AG20443 (cell line): ENCODE data around the gene SLC24A4.

Experiments
- DNase-seq: peaks from one replicate; pipeline ENCODE4 v3.0.0; 2012; ENCODE audit warnings: low spot score, mixed read lengths

SLC24A4 gene, protein sequence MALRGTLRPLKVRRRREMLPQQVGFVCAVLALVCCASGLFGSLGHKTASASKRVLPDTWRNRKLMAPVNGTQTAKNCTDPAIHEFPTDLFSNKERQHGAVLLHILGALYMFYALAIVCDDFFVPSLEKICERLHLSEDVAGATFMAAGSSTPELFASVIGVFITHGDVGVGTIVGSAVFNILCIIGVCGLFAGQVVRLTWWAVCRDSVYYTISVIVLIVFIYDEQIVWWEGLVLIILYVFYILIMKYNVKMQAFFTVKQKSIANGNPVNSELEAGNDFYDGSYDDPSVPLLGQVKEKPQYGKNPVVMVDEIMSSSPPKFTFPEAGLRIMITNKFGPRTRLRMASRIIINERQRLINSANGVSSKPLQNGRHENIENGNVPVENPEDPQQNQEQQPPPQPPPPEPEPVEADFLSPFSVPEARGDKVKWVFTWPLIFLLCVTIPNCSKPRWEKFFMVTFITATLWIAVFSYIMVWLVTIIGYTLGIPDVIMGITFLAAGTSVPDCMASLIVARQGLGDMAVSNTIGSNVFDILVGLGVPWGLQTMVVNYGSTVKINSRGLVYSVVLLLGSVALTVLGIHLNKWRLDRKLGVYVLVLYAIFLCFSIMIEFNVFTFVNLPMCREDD

GRCh38 chr14:92323011-92323915 is at the start of gene SLC24A4:
SLC24A4 (plus strand) TSS chr14:92323165; CDS start chr14:92323831, 666 bp downstream.
- DNase-seq, result peak; percentile 67

DNA sequence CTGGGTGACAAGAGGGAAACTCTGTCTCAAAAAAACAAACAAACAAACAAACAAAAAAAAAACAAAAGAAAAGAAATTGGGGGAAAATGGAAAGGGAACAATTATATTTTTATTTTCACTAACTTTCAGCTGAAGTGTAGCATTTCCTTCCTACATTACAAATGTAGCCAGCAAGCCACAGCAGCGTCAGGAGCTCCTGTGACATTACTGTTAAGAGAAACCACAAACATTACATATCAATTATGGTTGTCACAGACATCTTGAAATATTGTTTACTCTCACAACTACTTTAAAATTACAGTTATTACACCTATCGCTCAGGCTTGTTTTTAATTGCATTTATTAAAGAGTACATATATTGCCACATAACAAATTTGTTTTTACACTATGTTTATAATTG is 49.8 kb upstream of the SLC24A4 start:
- DNase-seq, result no peak

GRCh38 chr14:92274055-92274454 is 48.9 kb upstream of the SLC24A4 start:
- no peak for DNase-seq

GRCh38 chr14:92276074-92276473 is 46.9 kb upstream of the SLC24A4 start:
- no peak for DNase-seq

DNA sequence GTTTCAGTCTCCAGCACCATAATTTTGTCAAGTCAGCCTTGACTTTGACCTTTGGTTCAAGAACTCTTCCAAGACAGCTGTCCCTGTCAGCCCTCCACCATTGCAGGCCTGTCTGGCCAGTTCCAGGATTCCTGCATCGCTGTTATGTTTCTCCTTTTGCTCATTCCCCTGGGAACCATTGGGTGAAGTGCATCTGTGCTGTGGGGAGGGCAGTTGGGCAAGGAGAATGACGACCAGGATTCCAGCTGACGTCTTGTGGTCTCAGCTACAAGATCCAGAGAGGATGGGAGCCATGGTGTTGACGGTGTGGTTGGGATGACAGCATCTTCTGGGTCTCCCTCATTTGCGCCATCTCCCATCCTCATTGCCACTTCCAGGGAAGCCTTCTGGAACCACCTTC is 45.9 kb upstream of the SLC24A4 start:
- no peak for DNase-seq

DNA sequence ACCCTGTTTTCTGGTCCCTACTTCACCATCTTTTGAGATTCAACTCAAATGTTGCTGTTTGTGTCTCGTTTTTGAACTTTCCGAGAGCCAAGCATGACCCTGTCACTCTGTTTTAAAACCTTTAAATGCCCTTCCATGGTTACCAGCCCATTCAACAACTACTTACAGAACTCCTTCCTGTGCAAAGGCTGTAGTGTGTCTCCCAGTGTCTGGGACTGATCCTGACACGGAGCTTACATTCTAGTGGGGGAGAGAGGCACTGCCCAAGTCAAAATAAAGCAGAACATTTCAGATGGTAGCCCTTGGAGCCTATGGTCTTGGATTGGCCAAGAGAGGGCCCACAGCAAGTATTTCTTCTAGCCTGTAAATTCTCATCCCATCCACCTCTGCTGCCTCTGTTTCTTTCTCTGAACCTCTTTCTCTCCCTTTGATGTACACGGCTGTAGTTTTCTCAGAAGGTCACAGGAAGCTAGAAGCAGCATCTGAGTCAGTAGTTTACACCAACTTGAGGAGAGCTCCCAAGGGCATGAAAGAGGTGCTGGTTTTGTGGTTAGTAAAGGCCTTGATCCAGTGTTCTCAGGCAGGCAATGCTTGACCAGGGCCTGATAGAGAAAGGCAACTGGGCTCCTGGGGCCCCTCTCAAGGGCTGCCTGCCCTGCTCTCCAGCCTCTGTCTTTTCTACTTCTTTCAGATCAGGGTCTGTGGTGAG is 42.3 kb upstream of the SLC24A4 start:
- DNase-seq, result no peak

DNA sequence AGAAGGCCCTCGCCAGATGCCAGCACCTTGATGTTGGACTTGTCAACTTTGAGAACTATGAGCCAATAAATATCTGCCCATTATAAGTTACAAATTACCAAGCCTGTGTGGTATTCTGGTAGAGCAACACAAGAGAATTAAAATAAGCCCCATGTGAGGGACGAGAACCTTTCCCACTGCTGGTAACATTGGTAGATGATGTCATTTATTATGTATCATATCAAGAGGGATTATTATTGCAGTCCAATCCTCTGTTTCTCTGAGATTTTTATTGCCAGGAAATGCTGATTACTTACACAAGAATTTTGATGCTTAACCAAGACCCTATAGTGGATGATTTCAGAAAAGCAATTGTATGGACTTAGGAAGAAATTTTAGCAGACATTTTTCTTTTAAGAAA is 40.3 kb upstream of the SLC24A4 start:
- no peak for DNase-seq

- DNase-seq, result no peak
Observed at GRCh38 chr14:92285311-92285710, 37.7 kb upstream of the SLC24A4 start.

- DNase-seq, result no peak
Observed at GRCh38 chr14:92287987-92288386, 35.0 kb upstream of the SLC24A4 start.

DNA sequence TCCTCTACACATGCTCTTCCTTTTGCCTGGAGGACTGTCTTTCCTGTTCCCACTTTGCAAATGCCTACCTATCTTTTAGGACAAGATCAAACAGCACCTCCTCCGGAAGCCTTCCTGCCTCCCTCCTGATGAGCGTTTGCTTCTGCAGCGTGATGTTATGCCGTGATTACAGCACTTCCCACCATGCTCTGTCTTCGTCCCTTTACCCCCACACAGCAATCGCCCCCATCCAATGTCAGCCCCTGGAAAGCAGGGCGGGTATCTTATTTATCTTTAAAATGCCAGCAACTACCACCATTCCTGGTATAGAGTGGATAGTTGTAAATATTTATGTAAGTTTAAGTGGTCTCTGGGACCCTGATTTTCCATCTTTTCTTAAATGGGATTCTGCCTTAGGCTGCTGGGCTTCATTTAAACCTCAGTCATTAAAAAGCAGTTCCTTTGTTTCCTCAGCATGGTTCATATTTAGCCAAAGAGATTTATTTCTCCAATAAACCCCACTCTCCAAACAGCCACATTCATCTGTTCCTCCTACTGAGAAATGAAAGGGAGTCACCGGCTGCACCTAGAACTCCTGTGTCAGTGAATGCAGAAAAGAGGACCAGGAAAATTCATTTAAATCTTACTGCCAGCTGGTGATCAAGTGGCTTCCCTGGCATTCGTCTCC is 33.8 kb upstream of the SLC24A4 start:
- DNase-seq, result no peak

DNA sequence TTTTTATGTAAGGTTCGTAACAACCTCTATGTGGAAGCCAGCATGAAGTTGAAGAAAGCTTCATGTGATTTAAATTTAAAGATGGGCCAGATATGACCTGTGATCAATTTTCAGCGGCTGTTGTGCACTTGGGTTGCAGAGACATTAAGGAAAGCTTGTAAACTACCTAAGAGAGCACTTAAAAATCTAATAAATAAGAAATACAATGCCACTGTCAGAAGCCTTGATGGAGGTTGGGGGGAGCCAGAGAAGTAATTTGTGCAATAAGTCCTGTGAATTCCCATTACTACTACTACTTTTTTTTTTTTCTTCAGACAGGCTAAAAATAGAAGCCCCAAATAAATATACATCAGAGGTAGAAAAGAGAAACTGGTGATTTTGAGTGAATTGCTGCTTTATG is 30.3 kb upstream of the SLC24A4 start:
- no peak for DNase-seq

DNA sequence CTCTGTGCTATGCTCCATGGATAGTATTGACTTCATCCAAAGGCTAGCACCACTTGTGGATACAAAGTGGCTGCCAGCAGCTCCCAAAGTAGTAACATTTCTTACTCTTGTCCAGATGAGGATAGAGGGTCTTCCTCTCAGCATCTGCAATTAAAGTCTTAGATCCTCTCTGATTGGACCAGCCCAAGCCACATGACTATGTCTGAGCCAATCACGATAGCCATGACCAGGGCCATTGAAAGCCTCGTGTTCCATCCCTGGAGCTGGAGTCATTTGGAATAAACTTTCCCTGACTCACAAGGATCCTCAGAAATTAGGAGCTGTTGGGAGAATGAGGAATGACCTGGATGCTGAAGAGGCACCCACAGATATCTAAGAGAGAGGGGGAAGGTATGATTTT is 28.5 kb upstream of the SLC24A4 start:
- DNase-seq, result no peak

- DNase-seq, result no peak
Observed at GRCh38 chr14:92297818-92298595, 25.0 kb upstream of the SLC24A4 start.

DNA sequence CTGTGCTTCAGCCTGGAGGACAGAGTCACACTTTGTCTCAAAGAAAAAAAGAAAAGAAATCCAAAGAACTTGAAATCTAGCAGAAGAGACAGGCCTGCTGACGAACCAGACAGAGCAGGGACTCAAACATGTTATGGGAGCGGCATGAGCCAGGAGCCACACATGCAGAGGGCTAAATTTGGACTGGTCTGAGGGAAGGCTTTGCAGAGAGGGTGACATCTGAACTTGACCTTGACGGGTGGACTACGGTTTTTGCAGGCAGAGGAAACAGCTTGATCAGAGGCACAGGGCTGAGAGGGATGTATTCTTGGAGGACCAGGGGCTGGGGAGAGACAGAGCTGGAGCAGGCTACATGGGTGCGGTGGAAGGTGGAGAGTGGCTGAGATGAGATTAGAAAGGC is 20.5 kb upstream of the SLC24A4 start:
- DNase-seq, result no peak

DNA sequence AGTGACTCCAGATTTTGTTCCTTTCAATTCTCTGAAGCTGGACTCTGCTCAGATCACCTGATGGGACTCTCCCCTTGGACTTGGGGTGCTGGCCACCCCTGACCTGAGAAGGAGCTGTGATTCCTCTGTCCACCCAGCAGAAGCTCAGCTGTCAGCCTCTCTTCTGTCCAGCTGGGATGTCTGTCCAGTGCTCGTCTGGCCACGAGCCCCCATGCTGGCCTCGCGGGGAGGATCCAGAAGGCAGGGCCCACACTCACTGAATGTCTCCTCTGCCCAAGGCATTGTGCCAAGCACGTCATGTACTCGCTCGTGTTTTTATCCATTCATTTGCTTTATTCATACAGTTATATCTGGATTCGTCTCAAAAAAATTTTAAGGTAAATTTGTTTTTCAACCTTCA is 14.2 kb upstream of the SLC24A4 start:
- no peak for DNase-seq

DNA sequence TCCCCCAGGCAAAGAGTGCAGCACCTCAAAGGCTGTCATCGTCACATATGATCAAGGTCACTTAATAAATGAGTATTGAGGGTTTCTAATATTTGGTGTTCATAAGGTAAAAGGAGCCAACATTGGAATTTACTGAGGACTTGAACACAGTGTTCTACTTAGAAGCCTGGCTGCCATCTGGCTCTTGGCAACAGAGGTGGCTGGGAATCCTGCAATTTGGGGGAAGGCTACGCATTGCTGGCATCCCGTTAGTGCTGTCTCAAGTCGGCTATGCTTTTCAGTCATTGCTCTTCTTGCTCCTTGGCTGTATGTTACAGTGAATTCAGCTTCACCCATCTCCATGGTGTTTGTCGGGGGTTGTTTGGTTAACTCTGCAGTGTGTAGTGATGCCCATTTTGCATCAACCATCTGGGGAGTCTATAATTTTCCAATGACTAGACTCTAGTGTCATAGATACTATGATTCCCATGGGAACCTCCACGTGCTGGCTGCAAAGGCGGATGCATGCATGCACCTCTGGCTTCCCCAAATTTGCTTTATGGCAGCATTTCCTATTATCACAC is 12.9 kb upstream of the SLC24A4 start:
- no peak for DNase-seq

- no peak for DNase-seq
Observed at GRCh38 chr14:92310776-92311375, 12.1 kb upstream of the SLC24A4 start.

DNA sequence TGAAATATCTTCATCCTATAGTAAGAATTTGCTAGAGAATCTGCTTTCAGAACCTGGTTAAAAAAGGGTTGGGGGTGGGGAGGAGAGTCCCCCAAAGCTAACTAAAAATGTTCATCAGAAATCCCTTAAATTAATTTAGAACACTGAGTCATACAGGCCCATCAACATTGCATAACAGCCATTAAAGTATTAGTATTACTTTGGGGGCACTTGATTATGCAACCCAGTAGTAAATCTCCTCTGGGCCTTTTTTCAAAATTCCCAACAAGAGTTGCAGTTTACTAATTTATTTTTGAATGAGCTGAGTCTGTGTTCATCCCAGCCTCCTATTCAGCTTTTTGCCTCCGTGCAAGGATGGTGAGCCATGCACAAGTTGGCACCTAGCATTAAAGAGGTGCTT is 8.8 kb upstream of the SLC24A4 start:
- DNase-seq, result no peak

GRCh38 chr14:92315050-92315805 is 7.7 kb upstream of the SLC24A4 start:
- no peak for DNase-seq
